Measurements from ENCODE around the gene MAP7D1. TPM values are rescaled to one million over a fixed set of nuclear protein-coding genes. Genes with fewer than 3 reads are reported as not detected.

MAP7D1 gene
- polyA plus RNA-seq, 1 donor = 54.7 TPM

DNA sequence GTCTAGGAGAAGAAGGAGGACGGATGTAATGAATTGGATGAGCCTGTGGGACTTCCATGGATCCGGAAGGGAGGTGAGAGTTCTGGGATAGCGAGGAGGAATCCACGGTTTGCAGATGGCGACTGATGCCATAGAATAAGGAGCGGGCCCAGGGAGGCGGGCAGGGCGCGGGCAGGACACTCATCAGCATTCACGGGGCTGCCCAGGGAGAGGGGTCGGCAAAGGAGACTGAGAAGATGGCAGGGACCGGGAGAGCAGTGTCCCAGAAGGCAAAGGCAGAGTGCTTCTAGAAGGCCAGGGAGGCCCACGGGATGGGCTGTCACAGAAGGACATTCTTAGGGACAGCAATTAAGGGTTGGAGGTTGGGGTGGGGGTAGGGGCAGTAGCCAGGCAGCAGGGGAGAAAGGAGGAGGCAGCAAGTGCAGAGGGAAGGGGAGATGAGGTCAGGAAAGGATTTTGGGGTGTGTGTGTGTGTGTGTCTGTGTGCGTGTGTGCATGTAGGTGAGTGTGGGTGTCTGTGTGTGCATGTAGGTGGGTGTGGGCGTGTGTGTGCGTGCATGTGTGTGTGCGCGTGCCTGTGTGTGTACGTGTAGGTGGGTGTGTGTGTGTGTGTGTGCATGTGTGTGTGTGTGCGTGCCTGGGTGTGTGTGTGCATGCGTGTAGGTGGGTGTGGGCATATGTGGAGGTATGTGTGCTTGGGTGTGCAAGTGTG, 29.8 kb upstream of the MAP7D1 start:
- no peak for DNase-seq

- DNase-seq = no peak
Observed at GRCh38 chr1:36126797-36127500, 29.0 kb upstream of the MAP7D1 start.

- no peak for DNase-seq
Observed at GRCh38 chr1:36128126-36128904, 27.6 kb upstream of the MAP7D1 start.

GRCh38 chr1:36128905-36129206, 27.1 kb upstream of the MAP7D1 start:
- no peak for DNase-seq

DNA sequence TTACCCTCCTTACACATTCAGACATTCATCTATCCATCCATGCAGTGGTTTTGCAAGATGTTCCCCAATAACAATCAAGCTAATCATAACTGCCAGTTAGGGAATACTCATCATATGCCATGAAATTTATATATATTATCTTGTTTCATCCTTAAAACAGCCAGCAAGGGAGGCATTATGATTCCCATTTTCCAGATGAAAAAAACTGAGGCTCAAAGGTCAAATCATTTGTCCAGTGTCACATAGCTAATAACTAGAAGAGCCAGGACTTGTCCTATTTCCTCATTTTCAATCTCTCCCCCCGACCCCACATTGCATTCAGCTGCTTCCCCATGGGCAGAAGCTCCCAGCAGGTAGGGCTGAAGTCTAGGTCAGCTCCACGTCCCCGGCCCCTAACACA, 23.9 kb upstream of the MAP7D1 start:
- no peak for DNase-seq

- no peak for DNase-seq
Observed at GRCh38 chr1:36133484-36133883, 22.5 kb upstream of the MAP7D1 start.

GRCh38 chr1:36134031-36134430, 21.9 kb upstream of the MAP7D1 start:
- no peak for DNase-seq

DNA sequence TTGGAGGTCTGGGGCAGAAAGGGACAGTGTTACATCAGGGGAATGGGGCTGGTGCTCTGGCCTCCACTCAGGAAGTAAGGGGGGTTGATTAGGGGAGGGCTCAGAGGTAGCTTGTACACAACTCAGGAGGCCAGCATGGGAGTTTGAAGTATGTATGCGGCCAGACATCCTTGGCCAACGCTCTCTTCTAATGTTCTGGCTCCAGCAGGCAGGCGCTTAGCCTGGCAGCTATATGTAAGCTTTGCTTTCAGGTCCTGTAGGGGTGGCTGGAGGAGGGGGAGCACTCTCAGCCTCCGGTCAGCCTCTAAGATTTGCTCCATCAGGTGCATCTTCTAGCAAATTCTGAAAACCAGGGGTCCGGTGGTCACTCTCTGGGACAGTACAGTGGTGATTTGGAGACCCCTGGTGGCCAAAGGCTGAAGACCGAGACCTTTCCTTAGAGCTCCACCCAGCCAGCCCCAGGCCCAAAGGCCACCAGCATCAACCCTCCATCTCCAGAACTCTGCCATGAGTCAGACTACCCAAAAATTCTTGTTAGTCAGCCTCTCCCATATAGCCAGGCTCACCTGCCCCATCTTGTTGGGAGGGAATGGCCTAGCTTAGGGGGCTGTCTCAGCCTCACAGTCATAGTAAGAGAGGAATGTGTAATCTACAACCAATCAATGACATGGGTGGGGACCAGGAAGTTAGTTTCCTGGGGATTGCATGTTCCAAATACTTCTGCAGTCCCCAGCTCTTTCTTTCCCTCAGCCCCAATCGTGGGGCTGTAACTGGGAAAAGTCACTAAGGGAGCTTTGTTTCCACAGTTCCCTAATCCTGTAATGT, 21.2 kb upstream of the MAP7D1 start:
- DNase-seq = peak; percentile 66

GRCh38 chr1:36135330-36135667, 20.7 kb upstream of the MAP7D1 start:
- no peak for DNase-seq

- no peak for DNase-seq
Observed at GRCh38 chr1:36135796-36136195, 20.2 kb upstream of the MAP7D1 start.

DNA sequence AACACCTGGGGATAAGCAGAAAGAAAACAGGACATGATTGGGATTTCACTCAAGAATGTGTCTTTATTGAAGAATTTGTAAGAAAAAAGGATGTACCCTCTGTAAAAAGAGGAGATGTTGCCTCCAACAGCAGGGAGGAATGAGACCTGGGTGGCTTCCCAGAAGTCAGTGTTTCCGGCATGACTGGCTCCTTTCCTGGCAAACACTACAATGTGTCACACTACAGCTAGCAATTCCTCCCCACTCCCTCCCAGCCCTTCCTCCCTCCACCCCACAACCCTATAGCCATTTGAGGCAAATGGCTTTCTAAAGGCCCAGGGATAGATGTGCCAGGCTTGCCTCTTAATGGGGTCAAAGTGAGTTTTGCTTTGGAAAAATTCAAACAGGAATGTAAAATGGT, 19.4 kb upstream of the MAP7D1 start:
- DNase-seq = no peak

DNA sequence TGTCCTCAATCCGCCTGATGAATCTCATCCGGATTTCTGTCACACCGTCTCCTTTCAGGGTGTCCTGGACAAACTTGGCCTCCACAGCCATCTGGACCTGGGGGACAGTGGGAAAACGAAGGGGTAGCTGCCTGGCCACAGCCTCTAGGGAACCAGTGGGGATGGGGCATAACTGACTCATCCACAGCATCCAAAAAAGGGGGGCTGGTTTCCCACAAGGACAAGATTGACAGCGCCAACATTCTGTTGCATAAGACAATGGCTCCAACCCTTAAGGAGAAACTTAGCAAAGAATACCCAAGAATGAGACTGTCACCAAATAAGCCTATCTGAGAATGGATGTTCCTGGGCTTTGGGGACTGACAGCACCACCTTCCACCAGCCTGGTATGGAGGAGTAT, 18.7 kb upstream of the MAP7D1 start:
- DNase-seq = no peak

GRCh38 chr1:36137776-36138175, 18.2 kb upstream of the MAP7D1 start:
- no peak for DNase-seq

GRCh38 chr1:36139521-36139920, 16.4 kb upstream of the MAP7D1 start:
- no peak for DNase-seq

GRCh38 chr1:36142121-36142520, 13.8 kb upstream of the MAP7D1 start:
- no peak for DNase-seq

DNA sequence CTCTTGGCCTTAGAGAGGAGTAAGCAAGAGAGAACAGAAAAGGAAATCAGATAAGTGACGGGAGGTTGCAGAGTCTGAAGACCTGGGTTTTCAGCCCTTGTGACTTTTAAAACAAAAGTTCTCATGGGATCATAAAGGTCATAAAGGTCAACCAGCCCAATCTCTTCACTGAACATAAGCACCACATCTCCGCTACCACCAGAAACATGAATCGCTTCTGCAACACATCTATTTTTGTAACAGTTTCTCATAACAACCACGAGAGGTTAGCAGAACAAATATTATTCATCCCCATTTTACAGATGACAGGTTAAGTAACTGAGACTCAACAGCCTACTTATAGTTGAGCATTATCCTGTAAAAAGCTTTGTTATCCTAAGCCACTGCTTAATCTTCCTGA, 12.5 kb upstream of the MAP7D1 start:
- no peak for DNase-seq

DNA sequence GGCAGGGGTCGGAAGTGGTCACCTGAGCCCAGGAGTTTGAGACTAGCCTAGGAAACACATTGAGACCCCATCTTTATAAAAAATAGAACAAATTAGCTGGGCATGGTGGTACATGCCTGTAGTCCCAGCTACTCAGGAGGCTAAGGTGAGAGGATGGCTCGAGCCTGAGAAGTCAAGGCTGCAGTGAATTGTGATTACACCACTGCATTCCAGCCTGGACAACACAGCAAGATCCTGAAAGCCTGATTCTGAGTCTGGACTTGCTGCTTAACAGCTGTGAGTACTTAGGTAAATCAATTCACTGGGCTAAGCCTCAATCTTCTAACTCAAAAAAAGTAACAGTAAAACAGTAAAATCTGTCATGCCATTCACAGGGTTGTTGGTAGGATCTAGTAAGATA, 11.5 kb upstream of the MAP7D1 start:
- DNase-seq = no peak

- no peak for DNase-seq
Observed at GRCh38 chr1:36148821-36149236, 7.1 kb upstream of the MAP7D1 start.

GRCh38 chr1:36149237-36149972, 6.6 kb upstream of the MAP7D1 start, which contains the start of gene TRAPPC3:
Gene TRAPPC3 (minus strand): TSS chr1:36149486. CDS start chr1:36149378, 108 bp downstream.
- peak; percentile 99 for DNase-seq

DNA sequence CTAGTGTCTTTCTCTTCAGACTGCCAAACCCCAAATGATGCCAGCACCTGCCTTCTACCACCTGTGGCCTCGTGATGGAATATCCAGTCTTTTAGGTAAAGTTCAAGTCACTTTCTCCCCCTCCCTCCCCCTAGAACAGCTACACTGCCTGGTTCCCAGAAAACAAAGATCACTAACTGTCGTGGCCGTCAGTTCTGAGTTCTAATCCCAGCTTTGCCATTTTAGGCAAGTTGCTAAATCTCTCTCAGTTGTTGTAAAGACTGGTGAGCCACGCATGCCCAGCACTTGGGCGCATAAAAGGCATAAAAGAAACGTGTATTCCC, 6.0 kb upstream of the MAP7D1 start:
- DNase-seq = no peak

GRCh38 chr1:36150296-36151133, 5.4 kb upstream of the MAP7D1 start:
- DNase-seq = peak; percentile 84
